ENCODE data around the gene LRRC49.

The LRRC49 gene

GRCh38 chr15:70995383-70995970 is 102.9 kb downstream of the LRRC49 start:
- Histone ChIP-seq H3K36me3 (ENCODE audit: control insufficient read depth in 1 of 2, insufficient read depth in 2 of 2, low read depth in 1 of 2, low read length in 2 of 2) (peaks cover 0 to 2% of the 10 kb centered on the region in 2 experiments), H3K9me3 (ENCODE audit: control insufficient read depth, low read length) (peaks cover 22% of the 10 kb centered on the region), H4K91ac (ENCODE audit: low read length) (no peak overlapping the region), H2BK12ac (ENCODE audit: low read length in 2 of 2) (no peak overlapping the region), H4K8ac (ENCODE audit: low read length) (no peak overlapping the region), H2AFZ (ENCODE audit: low read depth, low read length) (no peak overlapping the region), H3K9ac (ENCODE audit: low read length) (no peak overlapping the region), H2BK5ac (ENCODE audit: low read depth, low read length, poor library complexity, severe bottlenecking) (no peak overlapping the region), H3K4ac (ENCODE audit: low read depth in 1 of 2, low read length in 2 of 2) (no peak overlapping the region), H3K23ac (ENCODE audit: low read length in 2 of 2) (no peak overlapping the region), H3K4me3 (ENCODE audit: insufficient read depth in 1 of 2, low read depth in 1 of 2, low read length in 2 of 2) (no peak overlapping the region), H3K27me3 (ENCODE audit: control insufficient read depth in 1 of 2, insufficient read depth in 1 of 2, low read length in 2 of 2) (no peaks in the 10 kb centered on the region), H3K18ac (ENCODE audit: low read depth in 1 of 2, low read length in 2 of 2) (no peak overlapping the region), H3K4me1 (ENCODE audit: control insufficient read depth, insufficient read depth, low read depth, low read length) (no peaks in the 10 kb centered on the region), H3K14ac (ENCODE audit: low read length in 2 of 2) (no peak overlapping the region), H3K79me1 (replicated peaks; ENCODE audit: low read length, poor library complexity, severe bottlenecking) (no peaks in the 10 kb centered on the region), H2AK5ac (ENCODE audit: low read length, severe bottlenecking) (no peak overlapping the region), H2BK15ac (ENCODE audit: low read depth, poor library complexity, severe bottlenecking) (no peak overlapping the region), H3K27ac (ENCODE audit: low read length, poor library complexity, severe bottlenecking) (no peak overlapping the region), H2BK120ac (ENCODE audit: low read depth, low read length) (no peak overlapping the region), H3K4me2 (ENCODE audit: low read length, poor library complexity, severe bottlenecking) (no peak overlapping the region)
- WGBS: 68% methylated on average over 5 of the region's 5 CpGs
- DNase-seq: no peak

- Histone ChIP-seq H2AFZ (ENCODE audit: low read depth, low read length) (no peak overlapping the region), H3K9me3 (ENCODE audit: control insufficient read depth, low read length) (peaks cover 22% of the 10 kb centered on the region), H3K4me3 (ENCODE audit: insufficient read depth in 1 of 2, low read depth in 1 of 2, low read length in 2 of 2) (no peak overlapping the region), H3K36me3 (ENCODE audit: control insufficient read depth in 1 of 2, insufficient read depth in 2 of 2, low read depth in 1 of 2, low read length in 2 of 2) (peaks cover 0 to under 1% of the 10 kb centered on the region in 2 experiments), H4K91ac (ENCODE audit: low read length) (no peak overlapping the region), H3K14ac (ENCODE audit: low read length in 2 of 2) (no peak overlapping the region), H2BK5ac (ENCODE audit: low read depth, low read length, poor library complexity, severe bottlenecking) (no peak overlapping the region), H2AK5ac (ENCODE audit: low read length, severe bottlenecking) (no peak overlapping the region), H3K23ac (ENCODE audit: low read length in 2 of 2) (no peak overlapping the region), H3K4ac (ENCODE audit: low read depth in 1 of 2, low read length in 2 of 2) (no peak overlapping the region), H2BK12ac (ENCODE audit: low read length in 2 of 2) (no peak overlapping the region), H2BK15ac (ENCODE audit: low read depth, poor library complexity, severe bottlenecking) (no peak overlapping the region), H2BK120ac (ENCODE audit: low read depth, low read length) (no peak overlapping the region), H3K79me1 (replicated peaks; ENCODE audit: low read length, poor library complexity, severe bottlenecking) (no peaks in the 10 kb centered on the region), H3K18ac (ENCODE audit: low read depth in 1 of 2, low read length in 2 of 2) (no peak overlapping the region), H3K4me1 (ENCODE audit: control insufficient read depth, insufficient read depth, low read depth, low read length) (no peaks in the 10 kb centered on the region), H3K4me2 (ENCODE audit: low read length, poor library complexity, severe bottlenecking) (no peak overlapping the region), H4K8ac (ENCODE audit: low read length) (no peak overlapping the region), H3K27ac (ENCODE audit: low read length, poor library complexity, severe bottlenecking) (no peak overlapping the region), H3K9ac (ENCODE audit: low read length) (no peak overlapping the region), H3K27me3 (ENCODE audit: control insufficient read depth in 1 of 2, insufficient read depth in 1 of 2, low read length in 2 of 2) (no peaks in the 10 kb centered on the region)
- no peak for DNase-seq
Measured at GRCh38 chr15:70998319-70998718, 105.7 kb downstream of the LRRC49 start.

- Histone ChIP-seq H3K4me2 (ENCODE audit: low read length, poor library complexity, severe bottlenecking) (no peak overlapping the region), H3K18ac (ENCODE audit: low read depth in 1 of 2, low read length in 2 of 2) (no peak overlapping the region), H3K9me3 (ENCODE audit: control insufficient read depth, low read length) (peaks cover 22% of the 10 kb centered on the region), H3K4me3 (ENCODE audit: insufficient read depth in 1 of 2, low read depth in 1 of 2, low read length in 2 of 2) (no peak overlapping the region), H3K4me1 (ENCODE audit: control insufficient read depth, insufficient read depth, low read depth, low read length) (no peaks in the 10 kb centered on the region), H4K91ac (ENCODE audit: low read length) (no peak overlapping the region), H3K36me3 (ENCODE audit: control insufficient read depth in 1 of 2, insufficient read depth in 2 of 2, low read depth in 1 of 2, low read length in 2 of 2) (no peaks in the 10 kb centered on the region), H3K27ac (ENCODE audit: low read length, poor library complexity, severe bottlenecking) (no peak overlapping the region), H2BK15ac (ENCODE audit: low read depth, poor library complexity, severe bottlenecking) (no peak overlapping the region), H2BK12ac (ENCODE audit: low read length in 2 of 2) (no peak overlapping the region), H2AK5ac (ENCODE audit: low read length, severe bottlenecking) (no peak overlapping the region), H3K14ac (ENCODE audit: low read length in 2 of 2) (no peak overlapping the region), H2AFZ (ENCODE audit: low read depth, low read length) (no peak overlapping the region), H3K27me3 (ENCODE audit: control insufficient read depth in 1 of 2, insufficient read depth in 1 of 2, low read length in 2 of 2) (no peaks in the 10 kb centered on the region), H2BK5ac (ENCODE audit: low read depth, low read length, poor library complexity, severe bottlenecking) (no peak overlapping the region), H3K9ac (ENCODE audit: low read length) (no peak overlapping the region), H3K79me1 (replicated peaks; ENCODE audit: low read length, poor library complexity, severe bottlenecking) (no peaks in the 10 kb centered on the region), H2BK120ac (ENCODE audit: low read depth, low read length) (no peak overlapping the region), H4K8ac (ENCODE audit: low read length) (no peak overlapping the region), H3K23ac (ENCODE audit: low read length in 2 of 2) (no peak overlapping the region), H3K4ac (ENCODE audit: low read depth in 1 of 2, low read length in 2 of 2) (no peak overlapping the region)
- WGBS: no CpG with 5 or more reads among the region's 1 CpG
- peak; percentile 22 for DNase-seq
Measured at GRCh38 chr15:71002316-71002715, 109.7 kb downstream of the LRRC49 start.

DNA sequence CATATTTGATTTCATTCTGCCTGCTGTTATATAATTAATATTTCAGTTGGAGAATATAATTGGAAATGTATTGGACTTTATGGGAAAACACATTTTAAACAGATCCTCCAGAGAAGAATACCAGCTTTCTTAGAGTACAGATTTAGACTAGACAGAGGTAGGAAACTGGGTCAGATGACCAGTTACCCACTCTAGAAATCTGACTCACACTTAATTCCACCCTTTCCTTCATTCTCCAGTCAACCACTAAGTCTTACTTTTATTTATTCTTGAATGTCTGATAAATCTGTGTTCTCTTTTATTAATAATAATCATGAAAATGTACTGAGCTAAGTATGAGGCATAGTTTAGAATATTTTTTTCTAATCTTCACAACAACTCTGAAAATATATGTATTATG is 110.7 kb downstream of the LRRC49 start:
- peaks cover 14% of the 10 kb centered on the region for H3K9me3 ChIP-seq (ENCODE audit: control insufficient read depth, low read length)

More for the DNA sequence above, 110.7 kb downstream of the LRRC49 start:
- Histone ChIP-seq H3K9ac (ENCODE audit: low read length) (no peak overlapping the region), H2BK15ac (ENCODE audit: low read depth, poor library complexity, severe bottlenecking) (no peak overlapping the region), H2AFZ (ENCODE audit: low read depth, low read length) (no peak overlapping the region), H3K27ac (ENCODE audit: low read length, poor library complexity, severe bottlenecking) (no peak overlapping the region), H4K8ac (ENCODE audit: low read length) (no peak overlapping the region), H3K4me1 (ENCODE audit: control insufficient read depth, insufficient read depth, low read depth, low read length) (no peaks in the 10 kb centered on the region), H3K4me2 (ENCODE audit: low read length, poor library complexity, severe bottlenecking) (no peak overlapping the region), H3K23ac (ENCODE audit: low read length in 2 of 2) (no peak overlapping the region), H3K79me1 (replicated peaks; ENCODE audit: low read length, poor library complexity, severe bottlenecking) (no peaks in the 10 kb centered on the region), H2AK5ac (ENCODE audit: low read length, severe bottlenecking) (no peak overlapping the region), H2BK5ac (ENCODE audit: low read depth, low read length, poor library complexity, severe bottlenecking) (no peak overlapping the region), H3K18ac (ENCODE audit: low read depth in 1 of 2, low read length in 2 of 2) (no peak overlapping the region), H2BK120ac (ENCODE audit: low read depth, low read length) (no peak overlapping the region), H3K14ac (ENCODE audit: low read length in 2 of 2) (no peak overlapping the region), H2BK12ac (ENCODE audit: low read length in 2 of 2) (no peak overlapping the region), H4K91ac (ENCODE audit: low read length) (no peak overlapping the region), H3K36me3 (ENCODE audit: control insufficient read depth in 1 of 2, insufficient read depth in 2 of 2, low read depth in 1 of 2, low read length in 2 of 2) (no peaks in the 10 kb centered on the region), H3K27me3 (ENCODE audit: control insufficient read depth in 1 of 2, insufficient read depth in 1 of 2, low read length in 2 of 2) (no peaks in the 10 kb centered on the region), H3K4ac (ENCODE audit: low read depth in 1 of 2, low read length in 2 of 2) (no peak overlapping the region), H3K4me3 (ENCODE audit: insufficient read depth in 1 of 2, low read depth in 1 of 2, low read length in 2 of 2) (no peak overlapping the region)
- DNase-seq: peak; percentile 32
